Measurements from ENCODE around the gene PHTF1. TPM values are rescaled to one million over a fixed set of nuclear protein-coding genes. Genes with fewer than 3 reads are reported as not detected.

The PHTF1 gene
- polyA plus RNA-seq, 1 donor (not counting 4 experiments of a cell fraction or from before 2014, with no cell fraction given), result 6.8 TPM

DNA sequence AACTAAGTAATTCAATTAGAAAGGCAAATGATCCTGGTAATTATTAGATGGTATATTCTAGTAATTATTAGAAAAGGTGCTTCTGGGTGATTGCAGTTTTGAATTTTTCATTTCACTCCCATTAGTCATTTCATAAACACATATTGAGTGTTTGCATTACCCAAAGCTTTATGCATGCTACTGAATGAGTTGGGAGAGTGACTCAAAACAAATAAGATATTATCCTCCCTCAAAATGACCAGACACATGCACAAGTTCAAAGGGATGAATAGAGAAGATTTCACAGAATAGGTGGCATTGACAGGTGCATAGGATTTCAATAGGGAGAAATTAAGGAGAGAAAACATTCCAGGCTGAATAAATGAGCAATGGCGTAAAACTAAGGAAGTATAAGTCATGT lies 84.7 kb downstream of the PHTF1 start:
- Histone ChIP-seq H3K27ac (ENCODE audit: control insufficient read depth, insufficient read depth, low read length) (no peak overlapping the region), H3K4me2 (ENCODE audit: control insufficient read depth, extremely low read depth, insufficient read depth, low read depth, low read length) (no peak overlapping the region), H3K9me3 (ENCODE audit: control insufficient read depth, low read depth, low read length) (no peaks in the 10 kb centered on the region), H2AFZ (ENCODE audit: control insufficient read depth, low read length) (no peak overlapping the region), H3K36me3 (ENCODE audit: control insufficient read depth in 2 of 2, extremely low read depth in 1 of 2, insufficient read depth in 2 of 2, low read length in 2 of 2) (no peaks in the 10 kb centered on the region), H3K27me3 (ENCODE audit: control insufficient read depth, extremely low read depth, insufficient read depth, low read length) (no peaks in the 10 kb centered on the region), H3K4me3 (ENCODE audit: control insufficient read depth in 2 of 3, extremely low read depth in 1 of 3, insufficient read depth in 2 of 3, low read depth in 1 of 3, low read length in 3 of 3) (no peak overlapping the region), H3K4me1 (ENCODE audit: control insufficient read depth, extremely low read depth, insufficient read depth, low read length) (no peaks in the 10 kb centered on the region), H4K20me1 (ENCODE audit: control insufficient read depth, extremely low read depth, insufficient read depth, low read length) (no peaks in the 10 kb centered on the region), H3K9ac (ENCODE audit: control insufficient read depth, extremely low read depth, insufficient read depth, low read length) (no peak overlapping the region), H3K9me1 (ENCODE audit: control insufficient read depth, extremely low read depth, insufficient read depth, low read length) (no peaks in the 10 kb centered on the region), H3K79me2 (ENCODE audit: control insufficient read depth, insufficient read depth, low read length) (no peaks in the 10 kb centered on the region)
- TF ChIP-seq EZH2 (IDR thresholded peaks at IDR 0.05; ENCODE audit: low read length), result no peak
- TF ChIP-seq, protein P1, sequence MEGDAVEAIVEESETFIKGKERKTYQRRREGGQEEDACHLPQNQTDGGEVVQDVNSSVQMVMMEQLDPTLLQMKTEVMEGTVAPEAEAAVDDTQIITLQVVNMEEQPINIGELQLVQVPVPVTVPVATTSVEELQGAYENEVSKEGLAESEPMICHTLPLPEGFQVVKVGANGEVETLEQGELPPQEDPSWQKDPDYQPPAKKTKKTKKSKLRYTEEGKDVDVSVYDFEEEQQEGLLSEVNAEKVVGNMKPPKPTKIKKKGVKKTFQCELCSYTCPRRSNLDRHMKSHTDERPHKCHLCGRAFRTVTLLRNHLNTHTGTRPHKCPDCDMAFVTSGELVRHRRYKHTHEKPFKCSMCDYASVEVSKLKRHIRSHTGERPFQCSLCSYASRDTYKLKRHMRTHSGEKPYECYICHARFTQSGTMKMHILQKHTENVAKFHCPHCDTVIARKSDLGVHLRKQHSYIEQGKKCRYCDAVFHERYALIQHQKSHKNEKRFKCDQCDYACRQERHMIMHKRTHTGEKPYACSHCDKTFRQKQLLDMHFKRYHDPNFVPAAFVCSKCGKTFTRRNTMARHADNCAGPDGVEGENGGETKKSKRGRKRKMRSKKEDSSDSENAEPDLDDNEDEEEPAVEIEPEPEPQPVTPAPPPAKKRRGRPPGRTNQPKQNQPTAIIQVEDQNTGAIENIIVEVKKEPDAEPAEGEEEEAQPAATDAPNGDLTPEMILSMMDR (optimal IDR thresholded peaks at IDR 0.05 in 1 of 3, IDR thresholded peaks at IDR 0.05 in 1 of 3, conservative IDR thresholded peaks at IDR 0.05 in 1 of 3; ENCODE audit: extremely low read depth in 1 of 3, insufficient read depth in 2 of 3, low read length in 3 of 3), result no peak
- DNase-seq (ENCODE audit: low read depth, low spot score), result no peak
- no peak for FAIRE-seq
- dilution Hi-C loops (cut with MboI; ENCODE audit: extremely low pct_ligation_motif_present, low sequenced_read_pairs), result no loop called here

- Histone ChIP-seq H3K4me1 (ENCODE audit: control insufficient read depth, extremely low read depth, insufficient read depth, low read length) (no peaks in the 10 kb centered on the region), H3K79me2 (ENCODE audit: control insufficient read depth, insufficient read depth, low read length) (no peaks in the 10 kb centered on the region), H4K20me1 (ENCODE audit: control insufficient read depth, extremely low read depth, insufficient read depth, low read length) (no peaks in the 10 kb centered on the region), H3K9me1 (ENCODE audit: control insufficient read depth, extremely low read depth, insufficient read depth, low read length) (no peaks in the 10 kb centered on the region), H3K36me3 (ENCODE audit: control insufficient read depth in 2 of 2, extremely low read depth in 1 of 2, insufficient read depth in 2 of 2, low read length in 2 of 2) (no peaks in the 10 kb centered on the region), H3K27ac (ENCODE audit: control insufficient read depth, insufficient read depth, low read length) (no peak overlapping the region), H3K4me3 (ENCODE audit: control insufficient read depth in 2 of 3, extremely low read depth in 1 of 3, insufficient read depth in 2 of 3, low read depth in 1 of 3, low read length in 3 of 3) (no peak overlapping the region), H3K27me3 (ENCODE audit: control insufficient read depth, extremely low read depth, insufficient read depth, low read length) (no peaks in the 10 kb centered on the region), H3K9me3 (ENCODE audit: control insufficient read depth, low read depth, low read length) (no peaks in the 10 kb centered on the region), H3K9ac (ENCODE audit: control insufficient read depth, extremely low read depth, insufficient read depth, low read length) (no peak overlapping the region), H3K4me2 (ENCODE audit: control insufficient read depth, extremely low read depth, insufficient read depth, low read depth, low read length) (no peak overlapping the region), H2AFZ (ENCODE audit: control insufficient read depth, low read length) (no peak overlapping the region)
- TF ChIP-seq, protein P1 (optimal IDR thresholded peaks at IDR 0.05 in 1 of 3, IDR thresholded peaks at IDR 0.05 in 1 of 3, conservative IDR thresholded peaks at IDR 0.05 in 1 of 3; ENCODE audit: extremely low read depth in 1 of 3, insufficient read depth in 2 of 3, low read length in 3 of 3), result no peak
- FAIRE-seq, result no peak
- dilution Hi-C loops (cut with MboI; ENCODE audit: extremely low pct_ligation_motif_present, low sequenced_read_pairs), result no loop called here
- no peak for DNase-seq (ENCODE audit: low read depth, low spot score)
Observed at GRCh38 chr1:113672491-113672890, 86.8 kb downstream of the PHTF1 start.

All from keratinocyte (primary cell).